NT2/D1 (cell line): Measurements from ENCODE around the gene PATL2.

ENCODE experiments used
- SUZ12 ChIP-seq: IDR thresholded peaks from 2 replicates; pipeline ENCODE4 v1.6.1; 2011; ENCODE audit not compliant: insufficient read length, insufficient read depth; ENCODE audit errors: extremely low read depth
- YY1 ChIP-seq: IDR thresholded peaks from 2 replicates; pipeline ENCODE4 v1.6.1; 2011; ENCODE audit not compliant: insufficient read length, insufficient read depth
- ZNF274 ChIP-seq: IDR thresholded peaks from 2 replicates; pipeline ENCODE4 v1.6.1; 2011; ENCODE audit warnings: mild to moderate bottlenecking, low read depth, low read length

DNA sequence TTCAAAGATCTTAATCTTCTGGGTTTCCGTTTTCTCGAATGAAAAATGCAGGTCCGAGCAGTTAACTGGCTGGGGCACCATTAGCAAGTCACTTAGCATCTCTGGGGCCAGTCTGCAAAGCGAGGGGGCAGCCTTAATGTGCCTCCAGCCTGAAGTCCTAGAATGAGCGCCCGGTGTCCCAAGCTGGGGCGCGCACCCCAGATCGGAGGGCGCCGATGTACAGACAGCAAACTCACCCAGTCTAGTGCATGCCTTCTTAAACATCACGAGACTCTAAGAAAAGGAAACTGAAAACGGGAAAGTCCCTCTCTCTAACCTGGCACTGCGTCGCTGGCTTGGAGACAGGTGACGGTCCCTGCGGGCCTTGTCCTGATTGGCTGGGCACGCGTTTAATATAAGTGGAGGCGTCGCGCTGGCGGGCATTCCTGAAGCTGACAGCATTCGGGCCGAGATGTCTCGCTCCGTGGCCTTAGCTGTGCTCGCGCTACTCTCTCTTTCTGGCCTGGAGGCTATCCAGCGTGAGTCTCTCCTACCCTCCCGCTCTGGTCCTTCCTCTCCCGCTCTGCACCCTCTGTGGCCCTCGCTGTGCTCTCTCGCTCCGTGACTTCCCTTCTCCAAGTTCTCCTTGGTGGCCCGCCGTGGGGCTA lies at the start of gene PATL2, which contains the start of gene B2M:
- TF ChIP-seq SUZ12 (no peak), YY1 (no peak), ZNF274 (no peak)
